Activated CD4-positive, CD25-positive, alpha-beta regulatory T cell treated with anti-CD3 and anti-CD28 coated beads, Interleukin-2, amount 50 U/mL, for 24 hours (primary cell): ENCODE measurements around the gene NT5C.

Experiments
- ATAC-seq, 2 donors: fragments of 150-1000 bp; cut with Tn5 transposase; one replicate each; pipeline ENCODE4 v1.10.0; 2021; ENCODE audit warnings: mild to moderate bottlenecking in 1 of 2, moderate library complexity in 1 of 2

NT5C gene

DNA sequence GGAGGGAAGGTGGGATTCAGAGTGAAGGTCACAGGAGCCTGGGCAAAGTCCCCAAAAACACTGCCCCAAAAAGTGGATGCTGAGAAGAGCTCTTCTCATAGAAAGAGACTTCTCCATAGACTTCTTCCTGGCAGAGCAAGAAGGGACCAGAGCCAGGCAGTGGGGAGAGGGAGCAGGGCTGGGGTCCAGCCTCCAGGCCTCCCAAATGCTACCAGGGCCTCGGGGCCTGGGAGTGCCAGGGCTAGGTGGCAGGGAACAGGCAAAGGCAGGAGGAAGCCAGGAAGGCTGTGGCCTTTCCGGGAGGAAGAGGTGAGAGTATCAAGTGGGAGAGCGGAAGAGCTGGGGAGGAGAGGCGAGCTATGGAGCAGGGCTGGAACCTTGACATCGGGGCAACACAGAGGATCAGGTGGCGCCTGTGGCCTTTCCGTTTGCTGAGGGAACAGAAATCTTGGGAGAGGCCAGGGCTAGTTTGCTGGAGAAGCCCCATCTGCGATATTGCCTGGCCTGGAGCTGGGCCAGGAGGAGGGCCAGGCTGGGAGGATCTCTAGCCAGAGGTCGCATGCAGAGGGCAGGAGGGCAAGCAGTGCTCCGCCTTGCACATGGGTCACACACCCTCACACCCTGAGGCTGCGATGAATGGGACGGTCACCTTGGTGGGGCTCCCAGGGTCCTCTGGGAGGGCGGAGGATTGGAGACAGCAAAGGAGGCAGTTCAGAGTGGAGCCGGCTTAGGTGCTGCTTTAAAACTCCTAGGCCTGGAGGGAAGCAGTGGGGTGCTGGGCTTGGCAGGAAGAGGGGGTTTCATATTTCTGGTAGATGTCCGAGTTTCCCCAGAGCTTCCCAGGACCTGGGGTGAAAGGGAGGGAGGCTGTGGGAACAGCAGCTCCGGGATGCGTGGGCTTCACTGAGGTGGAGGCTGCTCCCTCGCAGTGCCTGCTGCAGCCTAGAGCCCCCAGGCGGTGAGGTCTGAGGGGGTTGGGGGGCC lies 40.4 kb downstream of the NT5C start:
- ATAC-seq, result no peak

DNA sequence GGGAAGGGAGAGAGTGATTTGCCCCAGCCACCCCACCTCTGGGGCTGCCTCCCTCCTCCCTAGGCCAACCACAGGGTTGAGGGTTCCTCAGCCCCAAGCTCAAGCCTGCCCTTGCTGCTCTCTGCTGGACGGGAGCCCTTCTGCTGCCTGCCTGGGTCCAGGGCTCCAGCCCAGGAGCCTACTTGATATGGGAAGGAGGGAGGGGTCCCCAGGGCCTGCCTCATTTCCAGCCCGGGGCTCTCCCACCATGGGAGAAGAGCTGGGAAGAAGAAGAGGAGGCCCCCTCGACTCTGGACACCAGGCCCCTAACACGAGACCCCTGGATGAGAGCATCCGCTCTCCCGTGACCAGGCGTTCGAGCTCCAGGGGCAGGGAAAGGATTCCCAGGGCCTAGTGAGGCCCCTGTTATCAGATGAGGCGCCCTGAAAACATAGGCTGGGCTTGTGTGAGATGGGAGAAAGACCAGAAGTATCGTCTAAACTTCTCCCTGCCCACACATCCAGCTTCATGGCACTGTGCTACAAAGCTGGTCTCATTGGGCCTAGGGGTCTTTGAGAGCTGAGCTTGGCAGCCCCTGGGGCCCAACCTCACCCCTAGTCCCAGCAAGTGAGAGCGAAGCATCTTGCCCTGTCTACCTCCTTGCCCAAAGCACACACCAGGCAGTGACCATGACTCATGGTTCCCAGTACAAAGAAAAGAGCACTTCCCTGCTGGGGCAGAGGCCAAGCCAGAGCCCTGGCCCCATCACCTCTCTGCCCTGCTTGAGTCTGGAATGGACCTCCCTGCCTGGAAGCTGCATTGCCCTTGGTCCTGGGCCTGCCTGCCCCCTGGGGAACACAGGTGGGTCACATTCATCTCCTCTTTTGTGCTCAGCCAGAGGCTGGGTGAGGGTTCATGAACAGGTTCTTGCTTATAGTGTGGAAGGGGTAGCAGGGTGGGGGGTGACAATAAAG lies 42.8 kb downstream of the NT5C start:
- peak in 1 of 2 donors; percentile 26 for ATAC-seq

DNA sequence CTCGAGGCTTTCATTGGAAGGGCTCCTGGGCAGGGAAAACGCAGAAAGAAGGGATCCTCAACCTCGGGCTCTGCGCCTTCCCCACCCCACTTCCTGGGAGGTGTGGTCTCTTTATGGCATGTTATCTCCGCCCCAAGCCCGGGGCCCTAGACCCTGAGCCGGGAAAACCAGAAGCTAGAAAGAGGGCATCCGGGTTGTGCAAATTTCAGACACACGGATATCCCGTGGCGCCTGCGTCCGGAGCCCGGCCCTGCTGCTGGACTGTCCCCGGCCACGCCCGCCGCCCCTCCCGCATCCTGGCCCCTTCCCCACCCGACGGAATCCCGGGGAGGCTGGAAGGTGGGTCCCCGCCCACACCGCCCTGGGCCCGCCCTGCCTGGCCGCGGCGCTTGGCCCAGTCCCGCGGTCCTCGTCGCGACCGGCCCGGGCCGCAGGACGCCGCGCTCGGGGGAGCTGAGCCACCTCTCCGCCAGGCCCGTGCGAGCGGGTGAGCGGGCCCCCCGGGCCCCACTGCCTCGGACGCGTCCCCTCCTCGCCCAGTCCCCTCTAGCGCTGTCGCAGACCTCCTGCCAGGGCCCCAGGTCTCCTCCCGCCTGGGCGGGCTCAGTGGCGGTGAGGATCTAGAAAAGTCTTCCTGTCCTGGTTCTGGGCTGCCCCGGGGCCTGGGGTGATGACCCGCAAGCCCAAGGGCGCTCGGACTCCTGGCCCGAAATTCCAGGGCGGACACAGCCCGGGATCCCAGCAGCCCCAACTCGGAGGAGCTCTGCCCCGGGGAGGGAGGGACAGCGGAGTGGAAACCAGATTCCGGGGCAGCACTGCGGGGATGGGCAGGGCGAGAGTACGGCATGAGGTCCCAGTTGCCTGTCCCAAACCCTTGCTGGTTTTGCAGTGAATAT lies 43.7 kb downstream of the NT5C start, which contains the start of gene SLC16A5:
SLC16A5 (plus strand) TSS at position 397 of the 896 bp plus-strand sequence. CDS start 5,683 bp downstream, outside the sequence.
- peak; percentile 66 to 68 for ATAC-seq

DNA sequence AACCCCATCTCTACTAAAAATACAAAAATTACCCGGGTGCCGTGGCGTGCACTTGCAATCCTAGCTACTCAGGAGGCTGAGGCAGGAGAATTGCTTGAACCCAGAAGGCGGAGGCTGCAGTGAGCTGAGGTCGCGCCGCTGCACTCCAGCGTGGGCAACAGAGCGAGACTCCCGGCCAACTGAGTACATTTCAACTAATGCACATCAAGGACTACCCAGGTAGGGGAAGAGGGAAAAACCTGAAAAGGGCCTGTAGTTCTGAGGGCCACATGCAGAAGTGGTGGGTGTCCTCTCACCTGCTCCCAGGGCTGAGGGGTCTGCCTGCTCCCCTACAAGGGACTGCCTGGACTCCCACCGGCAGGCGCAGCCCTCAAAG lies 44.4 kb downstream of the NT5C start:
- ATAC-seq, result no peak

DNA sequence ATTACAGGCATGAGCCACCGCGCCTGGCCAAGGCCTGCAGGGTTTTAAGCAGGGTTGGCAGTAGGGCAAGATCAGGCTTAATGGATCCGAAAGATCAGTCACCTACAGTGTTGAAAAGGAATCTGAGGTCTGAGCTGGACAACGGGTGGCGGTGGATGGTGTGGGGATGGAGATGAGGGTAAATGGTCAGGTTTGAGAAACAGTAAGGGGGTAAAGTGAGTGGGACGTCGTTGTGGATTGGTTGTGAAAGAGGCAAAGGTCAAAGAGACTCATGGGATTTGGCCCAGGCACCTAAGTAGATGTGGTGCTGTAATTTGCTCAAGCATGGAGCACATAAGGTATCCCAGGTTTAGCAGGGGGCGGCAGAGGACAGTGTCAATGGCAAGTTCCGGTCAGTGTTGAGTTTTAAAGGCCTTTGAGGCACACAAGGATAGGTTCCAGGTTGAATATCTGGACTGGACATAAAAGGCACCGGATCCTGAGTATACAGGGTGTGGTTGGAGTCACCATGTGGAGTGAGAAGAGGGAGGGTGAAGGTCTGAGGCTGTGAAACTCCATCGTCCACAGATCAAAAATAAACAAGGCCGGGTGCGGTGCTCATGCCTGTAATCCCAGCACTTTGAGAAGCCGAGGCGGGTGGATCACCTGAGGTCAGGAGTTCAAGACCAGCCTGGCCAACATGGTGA lies 44.9 kb downstream of the NT5C start:
- ATAC-seq, result no peak

DNA sequence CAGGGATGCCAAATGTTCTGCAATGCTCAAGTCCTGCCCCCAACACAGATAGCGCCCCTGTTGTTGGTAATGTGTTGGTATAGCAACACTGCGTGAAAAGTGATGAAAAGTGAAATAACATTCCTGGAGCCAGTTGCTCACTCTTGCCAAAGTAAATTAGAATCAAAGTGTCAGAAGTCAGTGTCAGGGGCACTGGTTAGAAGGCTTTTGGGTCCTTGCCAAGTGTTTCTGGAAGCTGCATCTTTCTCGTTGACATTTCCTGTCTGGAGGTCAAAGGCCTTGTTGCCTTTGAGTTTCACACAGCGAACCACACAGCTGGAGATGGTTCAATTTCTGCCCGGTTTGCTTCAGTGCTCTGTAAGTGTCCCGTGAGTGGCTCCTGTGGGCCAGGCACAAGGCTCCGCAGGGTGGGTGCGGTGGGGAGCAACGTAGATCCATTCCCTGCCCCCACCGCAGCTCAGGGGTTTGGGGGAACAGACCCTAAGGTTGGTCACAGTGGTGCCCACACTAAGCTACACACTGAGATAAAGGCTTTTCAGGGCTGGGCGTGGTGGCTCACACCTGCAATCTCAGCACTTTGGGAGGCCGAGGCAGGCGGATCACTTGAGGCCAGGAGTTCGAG lies 47.4 kb downstream of the NT5C start:
- no peak for ATAC-seq

DNA sequence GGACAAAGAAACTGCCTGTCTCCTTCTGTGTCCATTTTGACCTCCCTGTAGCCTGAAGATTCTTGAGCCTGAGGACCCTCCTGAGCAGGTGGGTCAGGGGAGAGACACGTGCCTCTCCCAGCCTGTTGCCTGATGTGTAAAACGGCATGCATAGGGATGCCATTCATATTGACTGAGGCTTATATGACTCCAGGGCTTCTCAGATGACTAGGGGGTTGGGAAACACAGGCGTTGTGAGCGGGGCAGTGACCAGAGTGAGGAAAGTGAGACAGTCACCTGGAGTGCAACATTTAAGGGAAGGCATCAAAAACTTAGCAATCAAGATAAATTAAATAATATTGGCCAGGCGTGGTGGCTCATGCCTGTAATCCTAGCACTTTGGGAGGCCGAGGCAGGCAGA lies 48.9 kb downstream of the NT5C start:
- ATAC-seq, result no peak

DNA sequence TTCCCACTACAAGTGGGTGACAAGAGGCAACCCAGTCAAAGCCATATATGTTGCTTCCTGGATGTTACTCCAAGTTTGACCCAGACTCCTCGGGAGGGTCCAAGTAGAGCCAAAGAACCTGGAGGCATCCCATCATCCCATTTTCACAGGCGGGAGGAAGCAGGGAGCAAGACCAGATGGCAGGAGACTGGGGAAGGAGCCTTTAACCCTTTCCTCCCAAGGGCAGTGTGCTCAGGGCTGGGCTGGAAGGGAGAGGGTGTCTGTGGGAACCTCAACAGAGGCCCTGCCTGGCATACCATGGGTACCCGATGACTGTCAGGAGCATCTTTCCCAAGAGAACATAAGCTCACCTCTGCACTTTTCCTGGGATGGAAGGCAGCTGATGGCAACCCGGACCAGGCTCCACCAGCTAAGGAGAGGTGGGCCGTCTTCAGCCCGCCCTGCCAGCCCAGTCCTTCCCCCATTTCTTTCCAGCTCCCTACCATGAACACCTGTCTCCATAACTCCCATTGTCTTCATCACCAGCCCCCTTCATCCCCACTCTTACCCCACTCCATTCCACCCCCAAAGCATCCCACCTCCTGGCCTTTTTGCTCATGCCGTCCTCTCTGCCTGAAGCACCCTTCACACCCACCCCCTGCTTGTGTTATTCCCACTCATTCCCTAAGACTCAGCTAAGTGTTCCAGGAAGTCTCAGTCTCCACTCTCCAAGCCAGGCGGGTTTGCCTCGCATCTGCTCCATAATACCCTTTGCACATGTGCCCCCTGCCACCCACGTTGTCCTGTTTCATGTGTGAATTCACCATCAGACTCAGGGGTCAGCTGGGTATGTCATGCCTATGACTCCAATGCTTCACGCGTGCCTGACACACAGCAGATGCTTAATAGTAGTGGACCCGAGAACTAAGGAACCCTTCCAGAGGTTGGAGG lies 49.7 kb downstream of the NT5C start:
- no peak for ATAC-seq
